ENCODE results near the gene HSPG2.
"Not testable (repeated sequence)": the region's sequence is repeated elsewhere in the genome, so short reads cannot be mapped to it uniquely, and the experiment has no call there.

Gene HSPG2

GRCh38 chr1:21912038-21912758 is 24.9 kb downstream of the HSPG2 start:
- no peak for DNase-seq

- no peak for DNase-seq
Measured at GRCh38 chr1:21911205-21912001, 25.7 kb downstream of the HSPG2 start.

GRCh38 chr1:21910558-21911204 is 26.4 kb downstream of the HSPG2 start:
- no peak for DNase-seq

- no peak for DNase-seq
Measured at GRCh38 chr1:21909787-21910503, 27.2 kb downstream of the HSPG2 start.

- DNase-seq = no peak
Measured at GRCh38 chr1:21909286-21909759, 27.8 kb downstream of the HSPG2 start.

- not testable (repeated sequence) for DNase-seq
Measured at GRCh38 chr1:21907737-21908534, 29.2 kb downstream of the HSPG2 start.

GRCh38 chr1:21907079-21907418 is 30.1 kb downstream of the HSPG2 start:
- DNase-seq = no peak

GRCh38 chr1:21906173-21907078 is 30.7 kb downstream of the HSPG2 start:
- no peak for DNase-seq

- DNase-seq = no peak
Measured at GRCh38 chr1:21904704-21905520, 32.2 kb downstream of the HSPG2 start.

GRCh38 chr1:21904454-21904703 is 32.7 kb downstream of the HSPG2 start:
- no peak for DNase-seq

GRCh38 chr1:21903638-21904453 is 33.3 kb downstream of the HSPG2 start:
- DNase-seq = no peak

GRCh38 chr1:21902026-21903012 is 34.8 kb downstream of the HSPG2 start:
- DNase-seq = no peak

- no peak for DNase-seq
Measured at GRCh38 chr1:21901473-21901847, 35.6 kb downstream of the HSPG2 start.

GRCh38 chr1:21900766-21901472 is 36.2 kb downstream of the HSPG2 start:
- no peak for DNase-seq

- DNase-seq = no peak
Measured at GRCh38 chr1:21899987-21900386, 37.1 kb downstream of the HSPG2 start.

GRCh38 chr1:21899267-21899810 is 37.8 kb downstream of the HSPG2 start:
- no peak for DNase-seq

All from T-helper 1 cell (primary cell).